Testis (tissue), 2 donors: ENCODE measurements around the gene CLCN3.

Experiments used
- CTCF ChIP-seq, 3 experiments: fragments of 450-650 bp in 2 of 3; fragments of 200-600 bp in 1 of 3; sonication (generic) in 1 of 3; IDR thresholded peaks; one replicate each; pipeline ENCODE4 v1.5.1; 2016 to 2019; ENCODE audit warnings: antibody characterized with exemption in 3 of 3, mild to moderate bottlenecking in 2 of 3, moderate library complexity in 1 of 3
- POLR2A ChIP-seq: fragments of 450-650 bp; IDR thresholded peaks from one replicate; pipeline ENCODE4 v1.6.1; 2017; ENCODE audit warnings: antibody characterized with exemption, mild to moderate bottlenecking, moderate library complexity

DNA sequence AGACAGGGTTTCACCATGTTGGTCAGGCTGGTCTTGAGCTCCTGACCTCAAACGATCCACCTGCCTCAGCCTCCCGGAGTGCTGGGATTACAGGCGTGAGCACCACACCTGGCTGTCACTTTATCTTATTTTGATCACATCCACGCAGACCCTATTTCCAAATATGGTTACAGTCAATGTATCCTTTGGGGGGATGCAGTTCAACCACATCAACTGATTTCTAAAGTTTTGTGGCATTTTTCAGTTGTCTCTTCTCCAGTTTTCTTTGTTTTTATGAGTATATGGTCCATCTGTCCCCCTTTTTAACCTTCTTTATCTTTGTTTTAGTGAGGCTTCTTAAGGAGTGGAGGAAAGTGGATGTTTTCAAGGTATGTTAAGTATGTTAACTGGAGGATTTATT, 141.5 kb downstream of the CLCN3 start:
- TF ChIP-seq CTCF (IDR thresholded peaks at IDR 0.05) (no peak), POLR2A (no peak)
